ENCODE measurements around the gene LRRC4B. TPM values are rescaled to one million over a fixed set of nuclear protein-coding genes. Genes with fewer than 3 reads are reported as not detected.

Gene LRRC4B
- total RNA-seq, 4 donors from 2014 or later, result 0.84 to 1.6 (median 1.4) TPM

DNA sequence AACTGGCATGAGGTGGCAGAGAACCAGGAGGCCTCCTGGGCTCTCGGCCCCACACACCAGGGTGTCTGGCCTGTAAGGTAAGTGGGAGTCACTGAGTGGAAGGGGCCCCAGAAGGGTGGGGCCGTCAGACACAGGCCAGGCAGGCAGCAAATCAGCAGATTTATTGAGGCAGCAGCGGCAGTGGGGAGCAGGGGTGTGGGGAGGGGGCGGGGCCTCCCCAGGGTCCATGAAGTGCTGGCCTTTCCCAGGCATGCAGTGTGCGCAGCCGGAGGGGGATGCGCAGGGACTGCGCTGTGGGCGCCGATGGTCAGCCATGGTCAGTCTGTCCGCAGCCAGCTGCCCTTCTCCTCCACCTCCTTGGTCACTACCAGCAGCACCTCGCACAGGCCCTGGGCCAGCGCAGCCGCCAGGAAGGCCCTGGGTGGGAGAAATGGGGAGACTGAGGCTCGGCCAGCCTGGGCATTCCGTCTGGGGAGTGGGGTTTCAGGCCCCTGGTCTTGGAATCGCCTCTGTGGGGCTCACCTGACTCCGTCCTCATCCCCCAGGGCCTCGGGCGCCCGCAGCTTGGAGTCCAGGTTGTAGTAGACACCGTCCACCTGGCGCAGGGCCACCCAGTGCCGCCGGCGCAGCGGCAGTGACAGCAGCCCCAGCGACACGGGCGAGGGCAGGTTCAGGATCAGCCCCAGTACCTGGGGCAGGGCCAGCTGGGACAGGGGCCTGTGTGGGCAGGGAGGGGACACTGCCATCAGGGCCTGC, 62.2 kb downstream of the LRRC4B start:
- ATAC-seq (ENCODE audit: low FRiP score) (no peak), DNase-seq (ENCODE audit: low spot score) (no peak)
- no peak for TF ChIP-seq CTCF (IDR thresholded peaks at IDR 0.05)

DNA sequence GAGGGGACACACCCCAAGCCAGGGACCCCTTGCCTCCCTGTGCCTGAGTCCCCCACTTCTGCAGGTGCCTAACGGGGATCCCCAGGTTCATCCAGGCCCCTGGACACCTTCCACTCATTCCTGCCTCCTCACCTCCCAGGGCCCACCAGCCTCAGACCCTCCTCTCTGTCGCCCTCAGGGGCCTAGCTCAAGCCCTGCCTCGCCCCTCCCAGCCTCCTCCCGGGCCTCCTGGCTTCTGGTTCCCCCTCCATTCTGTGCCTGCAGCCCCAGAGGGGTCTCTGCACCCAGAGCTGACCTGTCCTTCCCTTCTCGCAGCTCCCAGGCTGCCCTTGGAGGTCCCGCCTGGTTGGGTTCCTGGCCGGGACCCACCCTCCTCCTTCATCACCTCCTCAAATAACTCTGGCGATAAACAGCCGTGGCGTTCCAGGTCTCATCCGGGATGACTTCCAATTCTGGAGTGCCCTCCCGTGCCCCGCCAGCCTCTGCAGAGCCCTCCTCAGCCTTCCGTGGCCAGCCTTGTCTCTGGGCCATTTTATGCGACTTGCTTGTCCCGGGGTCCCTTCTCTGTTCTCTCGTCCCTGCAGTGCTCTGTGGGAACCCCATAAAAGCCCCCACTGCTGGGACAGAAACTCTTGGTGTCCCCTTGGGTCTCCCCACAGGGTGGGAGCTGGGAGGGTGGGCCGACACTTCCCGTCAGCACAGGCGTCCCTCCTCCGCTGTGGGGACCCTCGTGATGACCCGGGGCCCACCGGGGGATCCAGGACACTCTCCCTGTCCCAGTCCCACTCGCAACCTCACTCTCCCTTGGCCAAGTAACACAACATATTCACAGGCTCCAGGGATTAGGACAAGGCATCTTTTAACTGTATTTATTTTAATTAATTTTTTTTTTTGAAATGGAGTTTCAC, 66.4 kb downstream of the LRRC4B start:
- no peak for TF ChIP-seq CTCF (IDR thresholded peaks at IDR 0.05)
- DNase-seq (ENCODE audit: low spot score) (no peak), ATAC-seq (ENCODE audit: low FRiP score) (no peak)

DNA sequence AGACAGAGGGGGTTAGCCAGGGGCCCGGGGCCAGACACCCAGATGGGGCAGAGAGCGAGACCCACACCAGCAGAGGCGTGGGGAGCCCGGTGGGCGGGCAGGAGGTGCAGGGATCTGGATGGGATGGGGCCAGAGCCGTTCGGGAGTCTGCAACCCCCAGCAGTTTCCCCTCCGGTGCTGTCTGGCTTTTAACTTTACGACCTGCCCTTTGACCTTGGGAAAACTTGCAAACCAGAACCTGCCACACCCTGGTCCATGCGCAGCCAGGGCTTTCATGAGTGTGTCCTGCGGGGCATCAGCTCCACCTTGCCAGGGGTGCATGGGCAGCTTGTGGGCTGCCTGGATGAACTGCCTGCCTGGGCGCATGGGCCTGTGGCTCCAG, 67.1 kb downstream of the LRRC4B start:
- DNase-seq (ENCODE audit: low spot score), result no peak
- TF ChIP-seq CTCF (IDR thresholded peaks at IDR 0.05), result no peak

DNA sequence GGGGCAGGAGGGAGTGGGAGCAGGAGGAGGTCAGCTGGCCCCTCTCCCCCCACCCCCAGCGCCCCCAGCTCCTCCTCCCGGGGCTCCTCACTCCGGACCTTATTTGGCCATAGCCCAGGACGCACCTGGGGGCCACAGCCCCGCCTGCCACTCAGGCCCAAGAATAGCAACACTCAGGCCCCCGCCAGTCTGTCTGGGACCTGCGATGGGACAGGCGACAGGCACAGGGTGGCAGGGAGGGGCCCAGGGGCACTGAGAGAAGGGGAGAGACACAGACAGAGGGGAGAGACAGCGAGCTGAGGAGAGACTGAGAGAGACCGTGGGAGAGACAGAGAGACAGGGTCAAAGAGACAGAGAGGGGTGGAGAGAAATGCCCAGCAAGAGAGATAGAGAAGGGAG, 67.5 kb downstream of the LRRC4B start:
- ATAC-seq (ENCODE audit: low FRiP score) (no peak), DNase-seq (ENCODE audit: low spot score) (no peak)
- no peak for TF ChIP-seq CTCF (IDR thresholded peaks at IDR 0.05)

More for the DNA sequence above, 67.1 kb downstream of the LRRC4B start:
- no peak for ATAC-seq (ENCODE audit: low FRiP score)

GRCh38 chr19:50500060-50500752, 68.0 kb downstream of the LRRC4B start:
- TF ChIP-seq CTCF (IDR thresholded peaks at IDR 0.05), result no peak
- DNase-seq (ENCODE audit: low spot score) (no peak), ATAC-seq (ENCODE audit: low FRiP score) (no peak)

- TF ChIP-seq CTCF (IDR thresholded peaks at IDR 0.05), result no peak
- ATAC-seq (ENCODE audit: low FRiP score), result no peak
- DNase-seq (ENCODE audit: low spot score), result no peak
These were observed 69.8 kb downstream of the LRRC4B start for GRCh38 chr19:50498219-50499056.

Measured in omental fat pad (tissue), 4 donors.